Measurements from ENCODE around the gene TOR1B. TPM values are rescaled to one million over a fixed set of nuclear protein-coding genes. Genes with fewer than 3 reads are reported as not detected.
"Not testable (repeated sequence)": the region's sequence is repeated elsewhere in the genome, so short reads cannot be mapped to it uniquely, and the experiment has no call there.

The TOR1B gene
- total RNA-seq, 1 experiment from 2014 or later: 19.0 TPM

GRCh38 chr9:129794549-129794948 lies 8.4 kb upstream of the TOR1B start:
- TF ChIP-seq SP1 (IDR thresholded peaks at IDR 0.05; ENCODE audit: low read depth) (no peak), YY1 (IDR thresholded peaks at IDR 0.05; ENCODE audit: extremely low read depth, insufficient replicate concordance, low read depth, low read length) (no peak), EZH2 (IDR thresholded peaks at IDR 0.05) (no peak), EZH2phosphoT487 (IDR thresholded peaks at IDR 0.05; ENCODE audit: borderline replicate concordance) (no peak)
- ChIA-PET RAD21 (ENCODE audit: low non-redundant PET in 1 of 2, low total read pairs in 2 of 2, uncharacterized antibody in 2 of 2, unreplicated experiment in 2 of 2) (no interaction called here), POLR2A (no interaction called here), CTCF (no interaction called here)
- Histone ChIP-seq H3K4me2 (ENCODE audit: low read length) (no peak overlapping the region), H3K27ac (ENCODE audit: low read depth, low read length) (no peak overlapping the region), H3K4me3 (replicated peaks in 1 of 2; ENCODE audit: low read depth in 1 of 2, low read length in 2 of 2) (no peak overlapping the region), H3K79me2 (ENCODE audit: insufficient read depth, low read length) (no peaks in the 10 kb centered on the region), H3K9me2 (ENCODE audit: insufficient read depth) (no peaks in the 10 kb centered on the region), H3K4me1 (ENCODE audit: control insufficient read depth in 1 of 2, insufficient read depth in 2 of 2, low read length in 2 of 2) (peaks cover 0 to 4% of the 10 kb centered on the region in 2 experiments; a peak in 1 of 4 replicates), H3K9ac (ENCODE audit: low read length) (no peak overlapping the region), H3K27me3 (ENCODE audit: insufficient read depth, low read length) (peaks cover 4% of the 10 kb centered on the region; the same call in 1 of the 2 replicates), H4K20me1 (ENCODE audit: insufficient read depth) (no peaks in the 10 kb centered on the region), H3K36me3 (ENCODE audit: control insufficient read depth in 1 of 2, insufficient read depth in 2 of 2, low read length in 2 of 2) (no peaks in the 10 kb centered on the region), H2AFZ (ENCODE audit: low read depth, low read length, poor library complexity, severe bottlenecking) (no peak overlapping the region), H3K9me3 (ENCODE audit: control insufficient read depth in 1 of 2, insufficient read depth in 1 of 2, low read depth in 1 of 2, low read length in 2 of 2) (no peaks in the 10 kb centered on the region)
- no peak for DNase-seq (ENCODE audit: low read depth, low spot score)
- intact Hi-C loops (cut with micrococcal nuclease): no loop called here
- ATAC-seq: no peak
- no TSS peak for BruUV-seq (replicated peaks)

GRCh38 chr9:129796029-129796428 lies 7.0 kb upstream of the TOR1B start:
- H3K27me3 ChIP-seq (ENCODE audit: insufficient read depth, low read length); H3K36me3 ChIP-seq (ENCODE audit: control insufficient read depth in 1 of 2, insufficient read depth in 2 of 2, low read length in 2 of 2); H3K4me1 ChIP-seq (ENCODE audit: control insufficient read depth in 1 of 2, insufficient read depth in 2 of 2, low read length in 2 of 2); H2AFZ ChIP-seq (ENCODE audit: low read depth, low read length, poor library complexity, severe bottlenecking); BruUV-seq (replicated peaks); H3K9me2 ChIP-seq (ENCODE audit: insufficient read depth); H4K20me1 ChIP-seq (ENCODE audit: insufficient read depth); intact Hi-C loops (cut with micrococcal nuclease); DNase-seq (ENCODE audit: low read depth, low spot score); H3K4me2 ChIP-seq (ENCODE audit: low read length); H3K4me3 ChIP-seq (replicated peaks in 1 of 2; ENCODE audit: low read depth in 1 of 2, low read length in 2 of 2); RAD21 ChIA-PET (ENCODE audit: low non-redundant PET in 1 of 2, low total read pairs in 2 of 2, uncharacterized antibody in 2 of 2, unreplicated experiment in 2 of 2); CTCF ChIA-PET; H3K27ac ChIP-seq (ENCODE audit: low read depth, low read length); H3K9ac ChIP-seq (ENCODE audit: low read length); H3K9me3 ChIP-seq (ENCODE audit: control insufficient read depth in 1 of 2, insufficient read depth in 1 of 2, low read depth in 1 of 2, low read length in 2 of 2); H3K79me2 ChIP-seq (ENCODE audit: insufficient read depth, low read length); ATAC-seq: not testable (repeated sequence)
- POLR2A ChIA-PET: interaction anchor here (0.7 kb wide), 1 partner anchor 368 kb away, joined by 3 read pairs; no protein-coding TSS in a partner anchor
